KG1 (cell line): ENCODE measurements around the gene RTN4.
"Not testable (repeated sequence)": the region's sequence is repeated elsewhere in the genome, so short reads cannot be mapped to it uniquely, and the experiment has no call there.

ENCODE experiments used
- DNase-seq: peaks from one replicate; lab custom pipeline; 2025; lab: John Stamatoyannopoulos, UW

RTN4 gene

GRCh38 chr2:55063713-55064323 lies 13.6 kb upstream of the RTN4 start:
- no peak for DNase-seq

GRCh38 chr2:55063226-55063625 lies 13.0 kb upstream of the RTN4 start:
- DNase-seq = no peak

GRCh38 chr2:55062754-55063153 lies 12.5 kb upstream of the RTN4 start:
- DNase-seq = no peak

- DNase-seq = no peak
These were observed 11.5 kb upstream of the RTN4 start for GRCh38 chr2:55061523-55062344.

GRCh38 chr2:55059793-55060192 lies 9.5 kb upstream of the RTN4 start:
- DNase-seq = no peak

- no peak for DNase-seq
These were observed 7.2 kb upstream of the RTN4 start for GRCh38 chr2:55057474-55057873.

GRCh38 chr2:55056024-55056521 lies 5.8 kb upstream of the RTN4 start:
- no peak for DNase-seq

- no peak for DNase-seq
These were observed 4.0 kb upstream of the RTN4 start for GRCh38 chr2:55054106-55054875.

GRCh38 chr2:55053225-55053624 lies 3.0 kb upstream of the RTN4 start:
- not testable (repeated sequence) for DNase-seq

- peak; percentile 45 for DNase-seq
These were observed 2.1 kb upstream of the RTN4 start for GRCh38 chr2:55052129-55053061.

- DNase-seq = no peak
These were observed 995 bp upstream of the RTN4 start for GRCh38 chr2:55051026-55051866.

GRCh38 chr2:55049821-55050099 lies 491 bp downstream of the RTN4 start:
- DNase-seq = no peak

- DNase-seq = peak; percentile 66
These were observed 1.0 kb downstream of the RTN4 start for GRCh38 chr2:55049043-55049820.

GRCh38 chr2:55048508-55049042 lies 1.7 kb downstream of the RTN4 start:
- no peak for DNase-seq

GRCh38 chr2:55047677-55048299 lies 2.5 kb downstream of the RTN4 start:
- peak; percentile 72 for DNase-seq

- no peak for DNase-seq
These were observed 4.5 kb downstream of the RTN4 start for GRCh38 chr2:55045780-55046179.

GRCh38 chr2:55043841-55044240 lies 6.4 kb downstream of the RTN4 start:
- no peak for DNase-seq

- DNase-seq = peak; percentile 19
These were observed 11.8 kb downstream of the RTN4 start for GRCh38 chr2:55038428-55038827.

GRCh38 chr2:55035716-55036115 lies 14.5 kb downstream of the RTN4 start:
- DNase-seq = no peak
